GM19240 (cell line): Measurements from ENCODE around the gene CYSLTR2.
"Not testable (repeated sequence)": the region's sequence is repeated elsewhere in the genome, so short reads cannot be mapped to it uniquely, and the experiment has no call there.

Source experiments
- DNase-seq: peaks from one replicate; pipeline ENCODE4 v3.0.0; 2011; ENCODE audit warnings: low spot score; ENCODE audit not compliant: insufficient read length

The CYSLTR2 gene

GRCh38 chr13:48693998-48694397 lies 40.3 kb downstream of the CYSLTR2 start:
- no peak for DNase-seq

- DNase-seq: no peak
Observed at GRCh38 chr13:48695776-48696175, 42.0 kb downstream of the CYSLTR2 start.

- not testable (repeated sequence) for DNase-seq
Observed at GRCh38 chr13:48696676-48697075, 42.9 kb downstream of the CYSLTR2 start.

GRCh38 chr13:48707405-48707804 lies 53.7 kb downstream of the CYSLTR2 start:
- no peak for DNase-seq

GRCh38 chr13:48708764-48709163 lies 55.0 kb downstream of the CYSLTR2 start:
- no peak for DNase-seq

GRCh38 chr13:48709213-48709612 lies 55.5 kb downstream of the CYSLTR2 start:
- DNase-seq: no peak

GRCh38 chr13:48710160-48710559 lies 56.4 kb downstream of the CYSLTR2 start:
- DNase-seq: no peak

GRCh38 chr13:48712141-48712540 lies 58.4 kb downstream of the CYSLTR2 start:
- no peak for DNase-seq

- no peak for DNase-seq
Observed at GRCh38 chr13:48715977-48716376, 62.2 kb downstream of the CYSLTR2 start.

- DNase-seq: no peak
Observed at GRCh38 chr13:48720621-48721020, 66.9 kb downstream of the CYSLTR2 start.

- no peak for DNase-seq
Observed at GRCh38 chr13:48723168-48723567, 69.4 kb downstream of the CYSLTR2 start.

GRCh38 chr13:48725271-48725670 lies 71.5 kb downstream of the CYSLTR2 start:
- no peak for DNase-seq

- no peak for DNase-seq
Observed at GRCh38 chr13:48726711-48727110, 73.0 kb downstream of the CYSLTR2 start.

GRCh38 chr13:48727241-48728011 lies 73.7 kb downstream of the CYSLTR2 start:
- DNase-seq: no peak

- DNase-seq: no peak
Observed at GRCh38 chr13:48728226-48728625, 74.5 kb downstream of the CYSLTR2 start.

GRCh38 chr13:48728876-48729275 lies 75.1 kb downstream of the CYSLTR2 start:
- DNase-seq: no peak

GRCh38 chr13:48729856-48730255 lies 76.1 kb downstream of the CYSLTR2 start:
- no peak for DNase-seq

GRCh38 chr13:48731001-48731658 lies 77.4 kb downstream of the CYSLTR2 start:
- no peak for DNase-seq

GRCh38 chr13:48731957-48732569 lies 78.3 kb downstream of the CYSLTR2 start:
- peak; percentile 4 for DNase-seq

- DNase-seq: no peak
Observed at GRCh38 chr13:48733739-48734335, 80.1 kb downstream of the CYSLTR2 start.

GRCh38 chr13:48735571-48735970 lies 81.8 kb downstream of the CYSLTR2 start:
- no peak for DNase-seq

- no peak for DNase-seq
Observed at GRCh38 chr13:48737689-48738088, 84.0 kb downstream of the CYSLTR2 start.
